Measurements from ENCODE around the gene COASY.

The COASY gene

DNA sequence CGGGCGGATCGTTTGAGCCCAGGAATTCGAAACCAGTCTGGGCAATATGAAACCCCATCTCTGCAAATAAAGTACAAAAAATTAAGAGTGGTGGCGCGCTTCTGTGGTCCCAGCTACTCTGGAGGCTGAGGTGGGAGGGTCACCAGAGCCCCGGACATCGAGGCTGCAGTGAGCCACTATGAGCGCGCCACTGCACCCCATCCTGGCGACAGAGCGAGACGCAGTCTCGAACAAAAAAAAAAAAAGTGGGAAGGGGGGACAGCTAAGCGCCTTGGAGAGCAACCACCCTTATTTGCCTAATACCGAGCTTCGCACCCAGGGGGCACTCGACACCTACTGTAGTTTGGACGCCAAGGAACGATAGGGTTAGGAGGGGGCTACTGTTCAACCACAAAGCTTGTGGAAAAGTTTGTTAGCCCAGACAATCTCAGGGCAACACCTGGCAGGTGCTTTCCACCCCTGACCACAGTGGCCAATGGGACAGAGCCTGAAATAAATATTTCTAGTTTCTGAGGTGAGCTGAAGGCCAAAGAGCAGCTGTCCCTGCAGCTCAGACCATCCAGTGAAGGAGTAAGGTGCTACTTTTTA lies 16.4 kb downstream of the COASY start:
- TF ChIP-seq EZH2 (IDR thresholded peaks at IDR 0.05; ENCODE audit: borderline replicate concordance, low read depth, low read length, severe bottlenecking) = no peak
- TF ChIP-seq, protein P1, sequence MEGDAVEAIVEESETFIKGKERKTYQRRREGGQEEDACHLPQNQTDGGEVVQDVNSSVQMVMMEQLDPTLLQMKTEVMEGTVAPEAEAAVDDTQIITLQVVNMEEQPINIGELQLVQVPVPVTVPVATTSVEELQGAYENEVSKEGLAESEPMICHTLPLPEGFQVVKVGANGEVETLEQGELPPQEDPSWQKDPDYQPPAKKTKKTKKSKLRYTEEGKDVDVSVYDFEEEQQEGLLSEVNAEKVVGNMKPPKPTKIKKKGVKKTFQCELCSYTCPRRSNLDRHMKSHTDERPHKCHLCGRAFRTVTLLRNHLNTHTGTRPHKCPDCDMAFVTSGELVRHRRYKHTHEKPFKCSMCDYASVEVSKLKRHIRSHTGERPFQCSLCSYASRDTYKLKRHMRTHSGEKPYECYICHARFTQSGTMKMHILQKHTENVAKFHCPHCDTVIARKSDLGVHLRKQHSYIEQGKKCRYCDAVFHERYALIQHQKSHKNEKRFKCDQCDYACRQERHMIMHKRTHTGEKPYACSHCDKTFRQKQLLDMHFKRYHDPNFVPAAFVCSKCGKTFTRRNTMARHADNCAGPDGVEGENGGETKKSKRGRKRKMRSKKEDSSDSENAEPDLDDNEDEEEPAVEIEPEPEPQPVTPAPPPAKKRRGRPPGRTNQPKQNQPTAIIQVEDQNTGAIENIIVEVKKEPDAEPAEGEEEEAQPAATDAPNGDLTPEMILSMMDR (IDR thresholded peaks at IDR 0.05; ENCODE audit: borderline replicate concordance, extremely low read depth, low read length, poor library complexity, severe bottlenecking) = peak; percentile 94
- H3K4me3 ChIP-seq (ENCODE audit: low read depth in 1 of 2, low read length in 2 of 2) = peak overlapping the region; percentile 89 to 92
- ATAC-seq (ENCODE audit: insufficient read depth, low read depth) = peak; percentile 75
- peaks cover under 1% of the 10 kb centered on the region; the same call in 1 of the 2 replicates for H4K20me1 ChIP-seq (ENCODE audit: insufficient read depth, low read length)
- peak overlapping the region; percentile 74 for H3K4me2 ChIP-seq (ENCODE audit: insufficient read depth, low read length)
- no peaks in the 10 kb centered on the region for H3K27me3 ChIP-seq (ENCODE audit: insufficient read depth, low read length, poor library complexity)
- H3K27ac ChIP-seq (ENCODE audit: low read length) = peak overlapping the region; percentile 87
- peaks cover 50% of the 10 kb centered on the region for H3K4me1 ChIP-seq (ENCODE audit: insufficient read depth, low read length)
- DNase-seq = peak; percentile 90
- peaks cover 59% of the 10 kb centered on the region for H3K79me2 ChIP-seq (ENCODE audit: insufficient read depth, low read length)
- H2AFZ ChIP-seq (ENCODE audit: low read depth, low read length) = peak overlapping the region; percentile 95
- peak overlapping the region; percentile 76 for H3K9ac ChIP-seq (ENCODE audit: low read depth, low read length)
- no peaks in the 10 kb centered on the region for H3K9me3 ChIP-seq (ENCODE audit: insufficient read depth, low read length, severe bottlenecking)
- peaks cover 67% of the 10 kb centered on the region for H3K36me3 ChIP-seq (ENCODE audit: insufficient read depth, low read length)

DNA sequence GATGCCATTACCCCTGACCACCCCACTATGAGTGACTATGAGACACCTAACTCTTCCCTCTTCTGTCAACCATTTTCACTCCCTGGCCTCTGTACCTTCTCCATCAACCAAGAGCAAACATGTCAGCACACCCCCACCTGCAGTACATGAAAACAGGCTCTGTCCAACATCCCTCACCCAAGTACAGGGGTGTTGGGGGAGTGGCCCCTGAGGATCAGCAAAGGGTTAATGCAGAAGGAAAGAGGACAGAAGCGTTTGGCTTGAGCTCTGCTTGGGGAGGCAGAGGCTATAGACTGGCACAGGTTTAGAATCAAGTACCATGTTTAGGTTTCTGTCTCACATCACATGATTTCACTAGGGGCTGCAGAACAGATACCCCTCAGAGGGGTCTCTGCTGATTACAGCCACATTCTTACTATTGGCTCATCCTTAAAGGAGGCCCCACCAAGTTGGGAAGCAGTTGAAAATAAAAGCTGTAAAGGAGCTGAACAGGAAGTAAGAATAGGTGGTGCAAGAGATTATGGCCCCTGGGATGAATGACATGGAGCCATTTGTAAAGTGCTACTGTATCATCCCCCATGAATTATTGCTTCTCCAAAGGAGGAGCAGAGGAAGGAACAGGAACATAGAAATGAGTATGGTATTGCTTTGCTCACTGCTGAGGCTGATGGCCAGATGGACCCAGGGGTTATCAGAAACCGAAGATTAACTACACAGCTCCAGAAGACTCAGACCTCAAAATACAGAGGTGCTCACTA lies 18.0 kb downstream of the COASY start:
- no peaks in the 10 kb centered on the region; the same call in 1 of the 2 replicates for H4K20me1 ChIP-seq (ENCODE audit: insufficient read depth, low read length)
- ATAC-seq (ENCODE audit: insufficient read depth, low read depth) = no peak
- no peak overlapping the region for H2AFZ ChIP-seq (ENCODE audit: low read depth, low read length)
- TF ChIP-seq, protein P1 (IDR thresholded peaks at IDR 0.05; ENCODE audit: borderline replicate concordance, extremely low read depth, low read length, poor library complexity, severe bottlenecking) = no peak
- TF ChIP-seq EZH2 (IDR thresholded peaks at IDR 0.05; ENCODE audit: borderline replicate concordance, low read depth, low read length, severe bottlenecking) = no peak
- H3K9me3 ChIP-seq (ENCODE audit: insufficient read depth, low read length, severe bottlenecking) = no peaks in the 10 kb centered on the region
- no peaks in the 10 kb centered on the region for H3K27me3 ChIP-seq (ENCODE audit: insufficient read depth, low read length, poor library complexity)
- no peak overlapping the region for H3K4me3 ChIP-seq (ENCODE audit: low read depth in 1 of 2, low read length in 2 of 2)
- peaks cover 44% of the 10 kb centered on the region for H3K79me2 ChIP-seq (ENCODE audit: insufficient read depth, low read length)
- no peak overlapping the region for H3K9ac ChIP-seq (ENCODE audit: low read depth, low read length)
- H3K36me3 ChIP-seq (ENCODE audit: insufficient read depth, low read length) = peaks cover 68% of the 10 kb centered on the region
- DNase-seq = no peak
- H3K4me1 ChIP-seq (ENCODE audit: insufficient read depth, low read length) = peaks cover 40% of the 10 kb centered on the region
- no peak overlapping the region for H3K27ac ChIP-seq (ENCODE audit: low read length)
- 0 out of 2 replicates have a peak overlapping the region, but pooled peaks have one; percentile 74 for H3K4me2 ChIP-seq (ENCODE audit: insufficient read depth, low read length)

DNA sequence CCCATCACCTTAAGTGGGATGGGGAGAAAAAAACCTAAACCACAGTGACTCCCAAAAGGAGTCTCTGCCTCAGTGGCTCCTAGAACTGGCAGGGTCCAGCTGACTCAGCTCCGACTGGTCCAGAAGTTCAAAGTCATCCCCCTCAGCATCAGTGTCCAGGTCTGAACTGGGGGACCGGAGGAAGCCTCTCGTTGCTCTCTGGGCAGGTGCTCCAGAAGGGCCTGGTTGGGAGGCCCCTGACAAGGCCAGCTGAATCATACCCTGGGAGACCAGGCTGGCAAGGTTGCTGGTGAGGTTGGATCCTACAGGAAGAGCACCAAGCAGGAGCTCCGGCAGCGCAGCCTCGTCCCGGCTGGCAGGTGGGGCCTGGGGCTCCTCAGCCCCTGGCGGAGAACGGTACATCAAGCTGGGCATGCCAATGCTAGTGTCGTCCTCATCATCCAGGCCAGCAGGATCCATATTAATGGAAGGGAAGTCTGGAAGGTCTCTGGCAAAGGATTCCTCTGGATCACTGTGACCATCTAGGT lies 19.9 kb downstream of the COASY start:
- peaks cover 21% of the 10 kb centered on the region for H3K4me1 ChIP-seq (ENCODE audit: insufficient read depth, low read length)
- no peak overlapping the region for H3K9ac ChIP-seq (ENCODE audit: low read depth, low read length)
- no peak overlapping the region for H3K4me2 ChIP-seq (ENCODE audit: insufficient read depth, low read length)
- no peaks in the 10 kb centered on the region for H3K9me3 ChIP-seq (ENCODE audit: insufficient read depth, low read length, severe bottlenecking)
- peaks cover 27% of the 10 kb centered on the region for H3K79me2 ChIP-seq (ENCODE audit: insufficient read depth, low read length)
- ATAC-seq (ENCODE audit: insufficient read depth, low read depth) (no peak), DNase-seq (no peak)
- peaks cover 74% of the 10 kb centered on the region for H3K36me3 ChIP-seq (ENCODE audit: insufficient read depth, low read length)
- TF ChIP-seq, protein P1 (IDR thresholded peaks at IDR 0.05; ENCODE audit: borderline replicate concordance, extremely low read depth, low read length, poor library complexity, severe bottlenecking) = no peak
- TF ChIP-seq EZH2 (IDR thresholded peaks at IDR 0.05; ENCODE audit: borderline replicate concordance, low read depth, low read length, severe bottlenecking) = no peak
- H3K27me3 ChIP-seq (ENCODE audit: insufficient read depth, low read length, poor library complexity) = no peaks in the 10 kb centered on the region
- H2AFZ ChIP-seq (ENCODE audit: low read depth, low read length) = no peak overlapping the region
- no peak overlapping the region for H3K27ac ChIP-seq (ENCODE audit: low read length)
- H3K4me3 ChIP-seq (ENCODE audit: low read depth in 1 of 2, low read length in 2 of 2) = no peak overlapping the region
- H4K20me1 ChIP-seq (ENCODE audit: insufficient read depth, low read length) = no peaks in the 10 kb centered on the region

Data from DND-41 (cell line).